ENCODE data around the gene RPUSD1. TPM values are rescaled to one million over a fixed set of nuclear protein-coding genes. Genes with fewer than 3 reads are reported as not detected.

RPUSD1 gene
- total and polyA plus RNA-seq, 11 donors, result 7.1 to 25.7 (median 10.9) TPM

DNA sequence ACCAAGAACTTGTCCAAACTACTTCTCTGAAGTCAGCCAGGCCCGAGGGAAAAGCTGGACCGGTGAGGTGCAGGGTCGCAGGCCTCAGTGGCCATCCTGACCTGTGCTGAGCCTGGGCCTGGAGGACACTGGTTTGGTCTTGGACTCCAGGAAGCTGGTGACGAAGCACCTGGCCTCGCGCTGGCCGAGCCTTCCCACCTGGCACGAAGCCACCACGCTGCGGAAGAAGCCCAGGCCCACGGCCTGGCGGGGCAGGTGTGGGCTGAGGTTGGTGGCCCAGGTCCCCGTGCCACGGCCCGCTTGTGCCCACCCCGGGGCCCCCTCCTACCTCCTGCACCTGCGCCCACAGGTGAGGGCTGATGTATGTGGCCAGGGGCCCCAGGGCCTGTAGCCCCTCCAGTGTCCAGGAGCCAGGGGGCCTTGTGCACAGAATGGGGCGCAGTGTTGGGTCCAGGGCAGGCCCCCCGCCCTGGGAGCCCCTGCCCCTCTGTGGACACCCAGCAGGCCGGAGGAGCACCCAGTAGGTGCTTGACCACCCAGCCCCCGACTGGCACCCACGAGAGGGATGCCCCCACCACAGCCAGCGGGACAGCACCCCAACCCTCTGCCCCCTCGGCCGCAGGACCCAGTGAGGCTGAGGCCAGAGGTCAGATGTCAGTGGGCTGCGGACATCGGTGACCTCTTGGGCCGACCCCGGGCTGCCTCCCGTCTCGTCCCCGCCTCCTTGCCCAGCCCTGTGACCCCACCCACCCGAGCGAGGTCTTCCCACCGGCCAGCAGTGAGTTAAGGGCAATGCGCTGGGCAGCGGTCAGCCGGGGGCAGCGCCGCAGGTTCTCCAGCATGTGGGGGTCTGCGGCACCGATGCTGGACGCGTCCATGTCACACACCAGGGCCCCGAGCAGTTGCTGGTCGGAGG lies 13.8 kb downstream of the RPUSD1 start:
- intact Hi-C loops (cut with DNase I), result no loop called here
- no peak for TF ChIP-seq POLR2A (IDR thresholded peaks at IDR 0.05)
- TF ChIP-seq, protein P1, sequence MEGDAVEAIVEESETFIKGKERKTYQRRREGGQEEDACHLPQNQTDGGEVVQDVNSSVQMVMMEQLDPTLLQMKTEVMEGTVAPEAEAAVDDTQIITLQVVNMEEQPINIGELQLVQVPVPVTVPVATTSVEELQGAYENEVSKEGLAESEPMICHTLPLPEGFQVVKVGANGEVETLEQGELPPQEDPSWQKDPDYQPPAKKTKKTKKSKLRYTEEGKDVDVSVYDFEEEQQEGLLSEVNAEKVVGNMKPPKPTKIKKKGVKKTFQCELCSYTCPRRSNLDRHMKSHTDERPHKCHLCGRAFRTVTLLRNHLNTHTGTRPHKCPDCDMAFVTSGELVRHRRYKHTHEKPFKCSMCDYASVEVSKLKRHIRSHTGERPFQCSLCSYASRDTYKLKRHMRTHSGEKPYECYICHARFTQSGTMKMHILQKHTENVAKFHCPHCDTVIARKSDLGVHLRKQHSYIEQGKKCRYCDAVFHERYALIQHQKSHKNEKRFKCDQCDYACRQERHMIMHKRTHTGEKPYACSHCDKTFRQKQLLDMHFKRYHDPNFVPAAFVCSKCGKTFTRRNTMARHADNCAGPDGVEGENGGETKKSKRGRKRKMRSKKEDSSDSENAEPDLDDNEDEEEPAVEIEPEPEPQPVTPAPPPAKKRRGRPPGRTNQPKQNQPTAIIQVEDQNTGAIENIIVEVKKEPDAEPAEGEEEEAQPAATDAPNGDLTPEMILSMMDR (IDR thresholded peaks at IDR 0.05), result no peak
- Histone ChIP-seq H3K4me3 (no peak overlapping the region), H3K36me3 (no peaks in the 10 kb centered on the region), H3K9me3 (no peaks in the 10 kb centered on the region), H3K27ac (no peak overlapping the region), H3K27me3 (peaks cover 0 to 25% (median 3%) of the 10 kb centered on the region in 9 donors), H3K4me1 (no peaks in the 10 kb centered on the region)
- 81 to 86% (median 83%) methylated on average over 18 to 46 of the region's 46 CpGs for WGBS, 4 donors
- DNase-seq (no peak), ATAC-seq (no peak)

DNA sequence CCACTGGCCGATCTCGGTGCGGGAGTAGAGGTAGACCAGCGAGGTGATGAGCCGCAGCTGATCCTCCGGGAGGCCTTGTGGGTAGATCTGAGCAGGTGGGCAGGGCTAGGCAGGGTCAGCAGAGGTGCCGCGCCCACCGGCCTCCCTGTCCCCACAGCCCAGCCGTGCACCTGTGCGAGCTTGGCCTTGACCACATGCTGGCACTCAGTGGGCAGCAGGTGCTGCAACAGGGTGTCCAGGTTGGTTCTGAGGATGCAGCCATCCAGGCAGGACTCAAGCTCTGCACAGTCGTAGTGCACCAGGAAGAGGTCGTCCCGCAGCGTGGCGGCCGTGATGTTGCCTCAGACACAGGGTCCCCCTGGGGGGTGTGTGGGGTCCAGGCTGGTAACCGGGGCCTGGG lies 15.2 kb downstream of the RPUSD1 start:
- Histone ChIP-seq H3K27ac (no peak overlapping the region), H3K27me3 (peaks cover 0 to 17% (median 0%) of the 10 kb centered on the region in 9 donors), H3K9me3 (no peaks in the 10 kb centered on the region), H3K4me3 (no peak overlapping the region), H3K36me3 (no peaks in the 10 kb centered on the region), H3K4me1 (no peaks in the 10 kb centered on the region)
- no peak for ATAC-seq
- no peak for DNase-seq
- WGBS, 4 donors, result 84 to 89% (median 87%) methylated on average over 9 to 18 of the region's 18 CpGs
- no peak for TF ChIP-seq POLR2A (IDR thresholded peaks at IDR 0.05)
- TF ChIP-seq, protein P1 (IDR thresholded peaks at IDR 0.05), result no peak
- intact Hi-C loops (cut with DNase I), result no loop called here

DNA sequence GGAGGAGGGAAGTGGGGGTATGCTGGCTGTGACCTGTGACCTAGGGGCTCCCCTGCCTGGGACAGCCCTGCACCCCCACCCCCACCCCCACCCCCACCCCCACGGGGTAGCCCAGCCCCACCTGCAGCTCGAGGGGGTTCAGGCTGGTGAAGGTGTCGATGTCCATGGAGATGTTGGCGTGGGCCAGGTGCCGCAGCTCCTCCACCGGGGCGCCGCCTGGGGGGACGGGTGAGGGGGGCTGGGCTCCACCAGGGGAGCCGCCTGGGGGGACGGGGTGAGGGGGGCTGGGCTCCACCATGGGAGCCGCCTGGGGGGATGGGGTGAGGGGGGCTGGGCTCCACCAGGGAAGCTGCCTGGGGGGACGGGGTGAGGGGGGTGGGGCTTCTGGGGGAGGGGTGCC lies 17.8 kb downstream of the RPUSD1 start:
- Histone ChIP-seq H3K9me3 (no peaks in the 10 kb centered on the region), H3K27me3 (peaks cover 0 to 15% (median 0%) of the 10 kb centered on the region in 9 donors), H3K36me3 (no peaks in the 10 kb centered on the region), H3K4me1 (no peaks in the 10 kb centered on the region), H3K4me3 (no peak overlapping the region), H3K27ac (no peak overlapping the region)
- TF ChIP-seq POLR2A (IDR thresholded peaks at IDR 0.05), result no peak
- WGBS, 4 donors, result 62 to 88% (median 72%) methylated on average over 2 to 13 of the region's 13 CpGs
- intact Hi-C loops (cut with DNase I), result no loop called here
- no peak for ATAC-seq
- no peak for DNase-seq

DNA sequence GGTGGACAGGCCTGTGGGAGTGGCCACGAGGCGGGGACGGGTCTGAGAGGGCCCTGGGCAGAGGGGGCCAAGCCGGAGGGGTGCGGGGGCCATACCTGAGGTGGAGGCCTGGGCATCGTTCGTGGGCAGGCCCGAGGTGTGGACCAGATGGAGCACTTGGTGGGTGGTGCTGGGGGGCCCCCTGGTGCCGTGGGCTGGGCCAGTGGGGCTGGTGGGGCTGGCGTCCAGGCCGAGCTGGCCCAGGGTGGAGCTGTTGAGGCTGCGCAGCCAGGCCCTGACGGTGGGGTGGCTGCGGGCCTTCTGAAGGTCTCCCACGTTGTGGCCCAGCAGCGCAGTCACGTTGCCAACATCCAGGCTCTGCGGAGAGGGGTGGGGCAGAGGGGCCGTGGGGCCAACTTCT lies 18.2 kb downstream of the RPUSD1 start:
- Histone ChIP-seq H3K27ac (no peak overlapping the region), H3K36me3 (no peaks in the 10 kb centered on the region), H3K4me1 (no peaks in the 10 kb centered on the region), H3K9me3 (no peaks in the 10 kb centered on the region), H3K27me3 (peaks cover 0 to 17% (median 0%) of the 10 kb centered on the region in 9 donors), H3K4me3 (no peak overlapping the region)
- intact Hi-C loops (cut with DNase I), result no loop called here
- DNase-seq (peak in 1 of 5 donors; percentile 15), ATAC-seq (no peak)
- WGBS, 4 donors, result 68 to 78% (median 75%) methylated on average over 15 to 19 of the region's 19 CpGs
- TF ChIP-seq, protein P1 (IDR thresholded peaks at IDR 0.05), result no peak
- no peak for TF ChIP-seq POLR2A (IDR thresholded peaks at IDR 0.05)

All from heart left ventricle (tissue), 16 donors.